KOPT-K1 (cell line): Measurements from ENCODE around the gene TCF7.
A peak's percentile ranks its signal among the peaks of the same experiment; 100 is the strongest.

ENCODE experiments used
- H3K27ac ChIP-seq: fragments of 200-600 bp; sonication (generic); 2 replicates; pipeline ENCODE4 v1.5.1; 2016; ENCODE audit warnings: antibody characterized with exemption, mild to moderate bottlenecking, low read depth, low read length; ENCODE audit not compliant: poor library complexity, severe bottlenecking
- H3K36me3 ChIP-seq: fragments of 200-600 bp; sonication (generic); 2 replicates; pipeline ENCODE4 v1.5.1; 2017; ENCODE audit warnings: antibody characterized with exemption, mild to moderate bottlenecking, low read length, moderate library complexity; ENCODE audit not compliant: insufficient read depth
- H3K9me3 ChIP-seq: fragments of 200-600 bp; sonication (generic); 2 replicates; pipeline ENCODE4 v1.5.1; 2017; ENCODE audit warnings: antibody characterized with exemption, low read length, mild to moderate bottlenecking; ENCODE audit not compliant: insufficient read depth, poor library complexity, severe bottlenecking

The TCF7 gene

GRCh38 chr5:134139891-134140469, 25.5 kb downstream of the TCF7 start:
- peak overlapping the region; percentile 92 for H3K27ac ChIP-seq
- no peaks in the 10 kb centered on the region for H3K9me3 ChIP-seq
- H3K36me3 ChIP-seq = peaks cover 99% of the 10 kb centered on the region

DNA sequence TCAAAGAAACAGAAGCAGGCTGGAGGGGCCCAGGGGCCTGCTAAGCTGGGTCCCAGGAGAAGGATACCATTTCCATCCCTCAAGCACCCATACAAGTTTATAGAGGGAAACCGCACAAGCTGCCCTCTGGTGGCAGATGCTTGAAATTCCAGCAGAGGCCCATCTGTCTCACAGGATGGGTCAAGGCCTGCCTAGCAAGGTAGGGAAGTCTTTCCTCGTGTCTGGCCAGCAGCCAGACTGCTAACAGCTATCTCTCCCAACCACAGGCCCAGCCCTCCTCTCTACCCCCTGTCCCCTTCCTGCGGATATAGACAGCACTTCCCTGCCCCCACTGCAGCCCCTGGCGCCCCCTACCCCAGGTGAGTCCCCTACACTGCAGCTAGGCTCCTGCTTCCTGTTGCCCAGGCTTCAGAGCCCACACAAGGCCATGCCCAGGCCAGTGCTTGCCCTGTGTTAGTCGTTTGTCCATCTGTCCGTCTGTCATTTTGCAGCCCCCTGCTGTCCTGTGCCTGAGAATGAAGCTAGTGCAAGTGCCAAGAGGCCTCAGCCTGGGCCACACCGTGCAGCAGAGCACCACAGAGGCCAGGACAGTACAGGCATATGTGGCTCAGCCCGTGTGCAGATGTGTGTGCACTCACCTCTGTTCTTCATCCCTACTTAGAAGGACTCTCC, 26.2 kb downstream of the TCF7 start:
- H3K9me3 ChIP-seq = no peaks in the 10 kb centered on the region
- H3K36me3 ChIP-seq = peaks cover 99% of the 10 kb centered on the region

GRCh38 chr5:134141331-134142050, 27.0 kb downstream of the TCF7 start:
- Histone ChIP-seq H3K36me3 (peaks cover 99% of the 10 kb centered on the region), H3K27ac (peak overlapping the region; percentile 92), H3K9me3 (no peaks in the 10 kb centered on the region)

More for the DNA sequence above, 26.2 kb downstream of the TCF7 start:
- peak overlapping the region; percentile 92 for H3K27ac ChIP-seq

DNA sequence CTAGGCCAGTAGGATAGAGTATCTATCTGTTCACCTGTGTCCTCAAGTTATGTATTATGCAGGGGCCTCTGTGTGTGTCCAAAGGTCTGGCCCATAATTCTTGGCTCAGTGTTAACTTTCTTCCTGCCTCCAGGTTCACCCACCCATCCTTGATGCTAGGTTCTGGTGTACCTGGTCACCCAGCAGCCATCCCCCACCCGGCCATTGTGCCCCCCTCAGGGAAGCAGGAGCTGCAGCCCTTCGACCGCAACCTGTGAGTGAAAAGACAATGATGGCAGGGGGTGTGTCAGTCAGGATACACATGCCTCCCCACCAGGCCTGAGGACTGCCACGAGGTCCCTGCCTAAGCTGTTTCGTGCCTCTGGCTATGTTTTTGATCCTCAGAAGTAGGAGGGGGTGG, 27.6 kb downstream of the TCF7 start:
- Histone ChIP-seq H3K36me3 (peaks cover 99% of the 10 kb centered on the region), H3K27ac (peak overlapping the region; percentile 92), H3K9me3 (no peaks in the 10 kb centered on the region)

DNA sequence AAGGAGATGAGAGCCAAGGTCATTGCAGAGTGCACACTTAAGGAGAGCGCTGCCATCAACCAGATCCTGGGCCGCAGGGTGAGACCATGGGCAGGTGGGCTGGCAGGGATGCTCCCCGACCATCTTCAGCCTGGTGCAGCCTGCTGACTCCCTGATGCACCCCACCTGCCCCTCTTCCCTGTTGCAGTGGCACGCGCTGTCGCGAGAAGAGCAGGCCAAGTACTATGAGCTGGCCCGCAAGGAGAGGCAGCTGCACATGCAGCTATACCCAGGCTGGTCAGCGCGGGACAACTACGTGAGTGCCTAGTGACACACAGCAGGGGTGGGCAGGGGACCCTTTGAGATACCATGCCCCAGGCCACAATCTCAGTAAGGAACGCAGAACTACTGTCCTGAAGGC, 28.3 kb downstream of the TCF7 start:
- Histone ChIP-seq H3K27ac (peak overlapping the region; percentile 37), H3K36me3 (peaks cover 100% of the 10 kb centered on the region), H3K9me3 (no peaks in the 10 kb centered on the region)

- Histone ChIP-seq H3K9me3 (no peaks in the 10 kb centered on the region), H3K36me3 (peaks cover 100% of the 10 kb centered on the region), H3K27ac (peak overlapping the region; percentile 37)
Observed at GRCh38 chr5:134143431-134143830, 28.9 kb downstream of the TCF7 start.

GRCh38 chr5:134143944-134144941, 29.8 kb downstream of the TCF7 start:
- Histone ChIP-seq H3K9me3 (no peaks in the 10 kb centered on the region), H3K27ac (peak overlapping the region; percentile 37), H3K36me3 (peaks cover 100% of the 10 kb centered on the region)

DNA sequence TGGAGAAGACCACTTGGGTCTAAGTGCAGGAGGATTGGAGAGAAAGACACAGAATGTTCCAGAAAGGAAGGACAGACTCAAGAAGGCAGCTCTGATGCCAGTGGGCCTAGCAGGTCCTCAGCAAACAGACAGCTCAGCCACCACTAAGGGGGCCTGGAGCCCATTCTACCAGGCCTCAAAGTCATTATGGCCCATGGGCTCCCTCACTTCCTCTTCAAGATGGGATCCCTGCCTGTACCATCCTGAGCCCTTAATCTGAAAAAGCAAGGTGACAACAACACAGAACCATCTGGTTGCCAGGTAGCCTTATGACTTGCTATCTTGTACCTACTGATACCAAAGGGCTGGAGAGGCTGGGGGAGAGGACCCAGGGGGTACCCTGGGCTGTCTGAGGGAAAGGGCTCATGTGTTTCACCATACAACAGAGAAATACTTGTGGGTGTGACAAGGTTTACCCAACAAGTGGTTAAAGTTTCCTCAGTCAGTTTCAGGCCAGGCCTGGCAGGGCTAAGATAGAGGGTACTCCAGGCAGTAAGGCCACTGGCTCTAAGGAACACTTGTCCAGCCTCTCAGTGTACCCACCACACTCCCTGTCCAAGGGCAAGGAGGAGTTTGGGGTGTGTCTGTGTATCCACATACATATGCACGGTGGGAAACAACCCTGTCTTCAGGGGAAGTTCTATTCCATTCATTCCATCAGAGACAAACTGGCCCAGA, 30.7 kb downstream of the TCF7 start:
- Histone ChIP-seq H3K9me3 (no peaks in the 10 kb centered on the region), H3K36me3 (peaks cover 100% of the 10 kb centered on the region), H3K27ac (peak overlapping the region; percentile 37)

DNA sequence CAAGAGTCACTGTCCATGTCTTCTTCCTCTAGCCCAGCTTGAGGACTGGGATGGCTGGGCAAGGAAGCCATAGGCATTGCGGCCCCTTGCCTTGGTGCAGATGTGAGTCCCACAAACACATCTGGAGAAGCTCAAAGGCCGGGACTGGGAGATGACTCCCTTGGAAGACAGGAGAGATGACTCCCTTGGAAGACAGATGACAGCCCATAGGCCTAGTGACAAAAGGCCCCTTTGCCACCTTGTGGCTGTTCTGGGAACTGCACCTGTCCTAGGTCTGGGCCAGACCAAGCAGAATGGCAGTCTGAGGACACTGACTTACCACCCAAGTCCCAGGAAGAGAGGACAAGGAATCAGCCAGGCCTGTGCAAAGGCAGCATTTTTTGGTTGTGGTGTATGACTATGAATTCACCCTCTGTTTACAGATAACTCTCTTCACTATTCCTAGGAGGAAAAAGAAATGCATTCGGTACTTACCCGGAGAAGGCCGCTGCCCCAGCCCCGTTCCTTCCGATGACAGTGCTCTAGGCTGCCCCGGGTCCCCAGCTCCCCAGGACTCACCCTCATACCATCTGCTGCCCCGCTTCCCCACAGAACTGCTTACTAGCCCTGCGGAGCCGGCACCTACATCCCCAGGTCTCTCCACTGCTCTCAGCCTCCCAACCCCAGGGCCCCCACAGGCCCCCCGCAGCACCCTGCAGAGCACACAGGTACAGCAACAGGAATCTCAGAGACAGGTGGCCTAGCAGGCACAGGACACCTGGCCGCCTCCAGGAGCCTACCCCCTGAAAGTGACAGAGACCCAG, 31.5 kb downstream of the TCF7 start:
- Histone ChIP-seq H3K27ac (peak overlapping the region; percentile 37), H3K36me3 (peaks cover 100% of the 10 kb centered on the region), H3K9me3 (no peaks in the 10 kb centered on the region)

DNA sequence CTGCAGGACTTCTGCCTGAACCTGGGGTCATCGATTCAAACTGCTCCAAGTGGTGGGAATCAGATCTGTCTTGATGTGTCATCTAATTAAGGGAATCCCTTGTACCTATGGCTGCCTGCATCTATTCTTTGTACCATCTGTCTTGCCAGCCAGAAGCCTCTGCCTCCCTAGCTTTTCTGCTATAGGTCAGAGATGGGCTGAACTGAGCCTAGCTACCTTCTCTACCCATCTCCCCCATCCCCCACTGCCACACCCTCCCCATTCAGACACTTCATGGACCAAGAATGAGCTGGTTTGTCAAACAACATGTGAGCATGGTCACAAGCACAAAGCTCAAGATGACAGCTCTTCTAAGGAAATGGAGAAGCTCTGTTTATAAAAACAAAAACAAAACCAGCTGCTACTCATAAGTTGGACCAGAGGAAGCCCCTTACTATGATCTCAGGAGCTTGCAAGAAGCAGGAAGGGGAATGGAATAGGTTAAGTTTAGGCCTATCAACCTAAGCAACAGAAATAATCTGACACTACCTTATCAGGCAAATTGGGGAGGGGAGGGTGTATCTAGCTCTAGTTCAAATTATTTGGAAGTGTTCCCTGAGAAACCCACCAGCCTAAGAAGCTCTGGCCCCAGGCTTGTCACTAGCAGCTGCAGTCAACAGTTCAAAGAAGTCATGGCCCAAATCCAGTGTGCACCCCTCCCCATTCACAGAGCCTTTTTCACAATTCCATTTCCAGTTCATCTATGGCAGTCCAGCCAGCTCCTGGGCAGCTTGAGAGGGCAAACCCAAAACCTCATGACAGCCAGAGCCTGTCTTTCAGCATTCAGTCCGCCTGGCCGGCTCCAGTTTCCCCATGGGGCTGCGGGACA, 32.4 kb downstream of the TCF7 start:
- Histone ChIP-seq H3K27ac (no peak overlapping the region), H3K36me3 (peaks cover 100% of the 10 kb centered on the region), H3K9me3 (no peaks in the 10 kb centered on the region)

DNA sequence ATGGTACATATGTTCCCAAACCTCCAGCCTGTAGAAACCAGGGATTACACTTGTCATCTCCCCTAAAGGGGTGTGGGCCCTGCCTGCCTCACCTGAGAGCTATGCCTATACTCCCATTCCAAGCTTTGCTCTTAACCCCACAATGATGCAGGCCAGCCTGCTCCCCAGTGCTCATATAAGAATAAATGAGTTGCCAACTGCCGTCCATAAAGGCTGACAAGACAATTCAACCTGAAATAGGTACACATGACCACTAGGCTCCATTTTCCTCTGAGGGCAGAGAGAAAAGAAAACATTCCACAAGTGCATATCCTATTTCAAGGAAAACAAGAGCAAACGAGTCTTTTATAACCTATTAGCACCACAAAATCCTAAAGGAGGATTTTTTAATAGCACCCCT, 33.8 kb downstream of the TCF7 start:
- Histone ChIP-seq H3K27ac (no peak overlapping the region), H3K9me3 (no peaks in the 10 kb centered on the region), H3K36me3 (peaks cover 100% of the 10 kb centered on the region)

DNA sequence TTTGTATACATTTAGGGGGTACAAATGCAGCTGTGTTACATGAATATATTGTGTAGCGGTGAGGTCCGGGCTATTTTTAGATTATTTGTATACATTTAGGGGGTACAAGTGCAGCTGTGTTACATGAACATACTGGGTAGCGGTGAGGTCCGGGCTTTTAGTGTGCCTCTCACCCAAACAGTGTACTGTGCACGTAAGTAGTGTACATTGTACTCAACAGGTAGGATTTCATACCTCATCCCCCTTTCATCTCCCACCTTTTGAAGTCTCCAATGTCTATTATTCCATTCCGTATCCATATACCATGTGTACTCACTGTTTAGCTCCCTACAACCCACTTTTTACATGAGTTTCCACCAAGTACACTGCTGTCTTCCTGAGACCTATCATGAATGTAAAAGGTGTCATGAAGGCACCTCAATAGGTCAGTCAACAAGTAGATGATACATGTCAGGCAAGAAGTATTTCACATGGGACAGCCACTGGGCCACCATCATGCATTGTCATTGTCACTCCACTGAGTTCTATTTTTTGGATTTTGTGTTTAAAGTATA, 34.6 kb downstream of the TCF7 start:
- Histone ChIP-seq H3K36me3 (peaks cover 100% of the 10 kb centered on the region), H3K27ac (peak overlapping the region; percentile 38), H3K9me3 (no peaks in the 10 kb centered on the region)
